ENCODE data around the gene PIPOX.

The PIPOX gene

DNA sequence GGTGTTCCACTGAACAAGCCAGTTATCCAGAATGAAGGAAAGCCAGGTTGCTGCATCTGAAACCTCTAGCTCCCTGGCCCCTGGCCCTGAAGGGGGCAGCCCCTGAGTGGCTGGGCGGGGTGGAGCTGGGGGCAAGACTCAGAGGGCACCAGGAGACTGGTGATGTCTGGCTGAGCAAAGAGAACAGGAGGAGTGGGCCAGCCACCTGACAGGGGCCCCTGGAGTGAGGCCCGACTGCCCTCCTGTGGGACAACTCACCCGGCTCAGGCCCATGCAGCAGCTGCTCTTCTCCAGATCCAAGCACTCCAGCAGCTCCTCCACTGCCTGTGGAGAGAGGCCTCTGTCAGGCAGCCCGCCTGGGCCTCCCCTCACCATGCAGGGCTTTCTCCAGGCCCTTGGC lies 60.4 kb downstream of the PIPOX start:
- DNase-seq = no peak
